NT2/D1 (cell line): ENCODE data around the gene MT2A.
A peak's percentile ranks its signal among the peaks of the same experiment; 100 is the strongest.

ENCODE experiments used
- DNase-seq: peaks from one replicate; pipeline ENCODE4 v3.0.0-alpha.2; 2011; ENCODE audit warnings: low read depth, low spot score
- H3K27me3 ChIP-seq: 2 replicates; pipeline ENCODE4 v1.6.0; 2011; ENCODE audit warnings: mild to moderate bottlenecking; ENCODE audit not compliant: insufficient read length, insufficient read depth
- H3K36me3 ChIP-seq: 2 replicates; pipeline ENCODE4 v1.6.1; 2011; ENCODE audit warnings: mild to moderate bottlenecking, low read length, mixed read lengths; ENCODE audit not compliant: insufficient read depth, insufficient read length
- H3K4me1 ChIP-seq: 2 replicates; pipeline ENCODE4 v1.5.1; 2011; ENCODE audit not compliant: insufficient read depth, insufficient read length
- H3K4me3 ChIP-seq: 2 replicates; pipeline ENCODE4 v1.5.1; 2011; ENCODE audit warnings: low read depth; ENCODE audit not compliant: insufficient read length
- H3K9ac ChIP-seq: 2 replicates; pipeline ENCODE4 v1.6.0; 2011; ENCODE audit warnings: low read depth; ENCODE audit not compliant: insufficient read length
- H3K9me3 ChIP-seq: 2 replicates; pipeline ENCODE4 v1.5.1; 2011; ENCODE audit warnings: mild to moderate bottlenecking, low read length; ENCODE audit not compliant: insufficient read depth
- SUZ12 ChIP-seq: IDR thresholded peaks from 2 replicates; pipeline ENCODE4 v1.6.1; 2011; ENCODE audit not compliant: insufficient read length, insufficient read depth; ENCODE audit errors: extremely low read depth
- YY1 ChIP-seq: IDR thresholded peaks from 2 replicates; pipeline ENCODE4 v1.6.1; 2011; ENCODE audit not compliant: insufficient read length, insufficient read depth
- ZNF274 ChIP-seq: IDR thresholded peaks from 2 replicates; pipeline ENCODE4 v1.6.1; 2011; ENCODE audit warnings: mild to moderate bottlenecking, low read depth, low read length

Gene MT2A

GRCh38 chr16:56603589-56603988 lies 4.8 kb upstream of the MT2A start:
- H3K4me1 ChIP-seq, result peaks cover 6% of the 10 kb centered on the region
- TF ChIP-seq ZNF274 (no peak), YY1 (no peak), SUZ12 (no peak)
- no peak overlapping the region for H3K4me3 ChIP-seq
- no peak for DNase-seq
- no peak overlapping the region for H3K9ac ChIP-seq
- H3K27me3 ChIP-seq, result no peaks in the 10 kb centered on the region
- no peaks in the 10 kb centered on the region for H3K9me3 ChIP-seq
- H3K36me3 ChIP-seq, result no peaks in the 10 kb centered on the region

GRCh38 chr16:56604966-56605365 lies 3.4 kb upstream of the MT2A start:
- H3K4me1 ChIP-seq, result peaks cover 7% of the 10 kb centered on the region
- H3K9ac ChIP-seq, result no peak overlapping the region
- H3K36me3 ChIP-seq, result peaks cover 6% of the 10 kb centered on the region
- DNase-seq, result no peak
- H3K27me3 ChIP-seq, result no peaks in the 10 kb centered on the region
- H3K9me3 ChIP-seq, result no peaks in the 10 kb centered on the region
- no peak for TF ChIP-seq SUZ12
- TF ChIP-seq YY1, result no peak
- TF ChIP-seq ZNF274, result no peak
- H3K4me3 ChIP-seq, result no peak overlapping the region

DNA sequence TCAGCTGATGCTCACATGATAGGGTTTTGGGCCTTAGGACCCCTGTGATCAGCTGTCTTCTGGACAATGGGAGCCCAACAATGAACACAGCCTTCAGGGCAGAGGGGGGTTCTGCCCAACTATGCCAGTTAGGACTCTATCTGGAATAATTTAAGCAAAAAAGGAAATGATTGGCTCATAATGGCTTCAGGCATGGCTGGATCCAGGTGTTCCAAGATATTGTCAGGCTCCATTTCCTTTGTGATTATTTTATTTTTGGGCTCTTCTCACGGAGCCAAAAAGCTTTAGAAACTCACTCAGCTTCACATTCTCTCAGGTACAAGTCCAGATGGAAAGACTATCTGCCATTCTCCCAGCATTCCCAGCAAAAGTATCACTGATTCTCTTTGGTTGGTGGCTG lies 2.9 kb upstream of the MT2A start:
- DNase-seq, result no peak
- H3K9me3 ChIP-seq, result no peaks in the 10 kb centered on the region
- H3K4me3 ChIP-seq, result no peak overlapping the region
- no peaks in the 10 kb centered on the region for H3K27me3 ChIP-seq
- no peak overlapping the region for H3K9ac ChIP-seq
- peaks cover 6% of the 10 kb centered on the region for H3K36me3 ChIP-seq
- TF ChIP-seq SUZ12 (no peak), YY1 (no peak)
- peaks cover 12% of the 10 kb centered on the region for H3K4me1 ChIP-seq

DNA sequence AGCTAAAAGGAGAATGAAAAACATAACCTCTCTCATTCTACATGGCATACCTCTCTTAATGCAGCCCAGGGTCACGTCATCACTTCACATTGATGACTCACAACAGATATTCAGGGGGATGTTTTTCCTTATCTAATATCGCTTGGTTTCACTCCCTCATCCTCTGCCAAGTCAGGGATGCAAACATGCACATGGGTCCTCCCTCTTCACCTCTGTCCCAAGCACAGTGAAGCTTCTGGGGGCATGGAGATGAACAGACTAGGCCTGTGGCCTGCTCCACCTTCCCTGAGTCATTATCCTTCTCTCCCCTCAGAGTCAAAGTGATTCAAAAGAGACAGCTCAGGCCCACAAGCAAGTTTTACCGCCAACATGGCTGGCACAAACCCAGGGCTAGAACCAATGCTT lies 2.3 kb upstream of the MT2A start:
- H3K9me3 ChIP-seq, result no peaks in the 10 kb centered on the region
- H3K9ac ChIP-seq, result no peak overlapping the region
- H3K4me1 ChIP-seq, result peaks cover 17% of the 10 kb centered on the region
- DNase-seq, result no peak
- TF ChIP-seq YY1 (no peak), ZNF274 (no peak), SUZ12 (no peak)
- H3K27me3 ChIP-seq, result no peaks in the 10 kb centered on the region
- no peak overlapping the region for H3K4me3 ChIP-seq
- H3K36me3 ChIP-seq, result peaks cover 6% of the 10 kb centered on the region

DNA sequence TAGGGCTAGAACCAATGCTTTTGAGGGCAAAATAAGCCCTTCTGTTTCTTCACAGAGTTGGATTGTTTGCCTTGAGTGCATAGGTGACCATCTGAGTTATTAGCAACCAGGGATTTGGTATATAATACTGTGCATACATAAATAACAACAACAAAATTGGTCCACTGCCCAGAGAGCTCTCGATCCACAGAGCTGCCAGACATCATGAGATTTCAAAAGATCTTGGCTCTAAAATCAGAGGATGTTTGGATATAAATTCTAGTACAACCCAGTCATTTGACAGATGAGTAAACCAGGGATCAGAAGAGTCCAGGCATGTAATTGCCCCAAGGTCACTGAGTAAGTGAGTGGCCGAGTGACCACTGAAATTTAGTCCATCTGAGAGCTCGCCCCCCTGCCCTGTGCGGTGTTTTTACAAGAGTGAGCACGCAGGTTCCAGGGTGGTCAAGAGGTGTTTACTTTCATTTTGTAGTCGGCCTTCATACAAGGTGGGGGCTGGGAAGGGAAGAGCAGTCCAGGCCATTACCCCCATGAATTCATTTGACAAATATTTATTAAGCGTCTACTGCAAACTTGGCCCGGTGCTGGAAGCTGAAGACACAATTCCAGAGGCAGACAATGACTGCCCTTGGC lies 1.8 kb upstream of the MT2A start:
- no peaks in the 10 kb centered on the region for H3K27me3 ChIP-seq
- H3K9ac ChIP-seq, result no peak overlapping the region
- H3K9me3 ChIP-seq, result no peaks in the 10 kb centered on the region
- DNase-seq, result no peak
- peaks cover 6% of the 10 kb centered on the region for H3K36me3 ChIP-seq
- no peak for TF ChIP-seq SUZ12
- no peak for TF ChIP-seq YY1
- TF ChIP-seq ZNF274, result no peak
- H3K4me3 ChIP-seq, result no peak overlapping the region
- H3K4me1 ChIP-seq, result peaks cover 17% of the 10 kb centered on the region

- Histone ChIP-seq H3K9ac (peak overlapping the region; percentile 22), H3K36me3 (peaks cover 6% of the 10 kb centered on the region), H3K4me1 (peaks cover 17% of the 10 kb centered on the region), H3K9me3 (no peaks in the 10 kb centered on the region), H3K4me3 (no peak overlapping the region), H3K27me3 (no peaks in the 10 kb centered on the region)
- no peak for TF ChIP-seq YY1
- no peak for TF ChIP-seq ZNF274
- TF ChIP-seq SUZ12, result no peak
- no peak for DNase-seq
These were observed 1.2 kb upstream of the MT2A start for GRCh38 chr16:56607109-56607618.

DNA sequence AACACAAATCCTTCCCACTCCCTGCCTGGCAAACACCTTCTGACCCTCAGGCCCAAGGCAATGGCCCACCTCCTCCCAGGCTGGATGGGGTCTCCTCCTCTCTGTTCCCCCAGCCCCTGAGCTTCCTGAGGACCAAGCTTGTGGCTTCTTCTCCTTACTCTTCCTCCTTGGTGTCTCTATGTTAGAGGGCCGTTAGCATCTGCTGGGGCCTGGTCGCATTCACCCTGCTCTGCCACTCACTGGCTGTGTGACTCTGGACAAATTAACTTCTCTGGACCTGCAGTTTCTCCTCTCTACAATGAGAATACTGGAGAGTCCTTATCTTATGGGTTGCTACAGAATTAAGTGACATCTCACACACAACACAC lies 725 bp upstream of the MT2A start:
- Histone ChIP-seq H3K27me3 (no peaks in the 10 kb centered on the region), H3K4me1 (peaks cover 17% of the 10 kb centered on the region), H3K9me3 (no peaks in the 10 kb centered on the region), H3K4me3 (peak overlapping the region; percentile 68), H3K9ac (peak overlapping the region; percentile 83), H3K36me3 (peaks cover 6% of the 10 kb centered on the region)
- TF ChIP-seq ZNF274, result no peak
- TF ChIP-seq SUZ12, result no peak
- no peak for TF ChIP-seq YY1
- no peak for DNase-seq
